Adrenal gland (tissue), 5 donors: ENCODE measurements around the gene SUN5.

Source experiments
- POLR2A ChIP-seq, 2 donors: fragments of 450-650 bp; IDR thresholded peaks; one replicate each; pipeline ENCODE4 v1.6.1; 2017; ENCODE audit warnings: antibody characterized with exemption in 2 of 2, mild to moderate bottlenecking in 2 of 2, moderate library complexity in 1 of 2
- TF ChIP-seq, protein P1 (sequence below), 6 experiments: fragments of 450-650 bp in 4 of 6; fragments of 200-600 bp in 2 of 6; sonication (generic) in 1 of 6; IDR thresholded peaks; 1 replicate in 5 of 6; 2 replicates in 1 of 6; pipeline versions ENCODE4 v1.5.1 to v1.8.0; 2016 to 2021; ENCODE audit warnings: antibody characterized with exemption in 6 of 6, mild to moderate bottlenecking in 2 of 6, moderate library complexity in 1 of 6
- donor health status: DM: no; HTN: no; CAD: no.

DNA sequence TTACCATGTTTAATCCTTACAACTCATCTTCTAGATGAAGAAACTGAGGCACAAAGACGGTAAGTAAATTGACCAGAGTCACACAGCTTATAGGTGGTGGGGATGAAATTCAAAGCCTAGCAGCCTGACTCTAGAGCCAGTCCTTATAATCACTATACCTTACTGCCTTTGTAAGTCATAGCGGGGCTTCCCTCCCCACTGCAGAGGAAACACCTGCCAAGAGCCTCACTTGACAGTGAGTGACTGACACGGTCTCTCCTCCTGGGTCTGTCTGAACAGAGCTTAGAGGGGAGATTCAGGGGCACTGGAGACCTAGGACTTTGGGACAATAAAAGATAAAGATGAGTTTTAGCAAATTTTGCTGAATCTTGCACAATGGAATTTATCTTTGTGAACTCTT lies 12.8 kb downstream of the SUN5 start:
- no peak for TF ChIP-seq POLR2A (IDR thresholded peaks at IDR 0.05)
- TF ChIP-seq, protein P1, sequence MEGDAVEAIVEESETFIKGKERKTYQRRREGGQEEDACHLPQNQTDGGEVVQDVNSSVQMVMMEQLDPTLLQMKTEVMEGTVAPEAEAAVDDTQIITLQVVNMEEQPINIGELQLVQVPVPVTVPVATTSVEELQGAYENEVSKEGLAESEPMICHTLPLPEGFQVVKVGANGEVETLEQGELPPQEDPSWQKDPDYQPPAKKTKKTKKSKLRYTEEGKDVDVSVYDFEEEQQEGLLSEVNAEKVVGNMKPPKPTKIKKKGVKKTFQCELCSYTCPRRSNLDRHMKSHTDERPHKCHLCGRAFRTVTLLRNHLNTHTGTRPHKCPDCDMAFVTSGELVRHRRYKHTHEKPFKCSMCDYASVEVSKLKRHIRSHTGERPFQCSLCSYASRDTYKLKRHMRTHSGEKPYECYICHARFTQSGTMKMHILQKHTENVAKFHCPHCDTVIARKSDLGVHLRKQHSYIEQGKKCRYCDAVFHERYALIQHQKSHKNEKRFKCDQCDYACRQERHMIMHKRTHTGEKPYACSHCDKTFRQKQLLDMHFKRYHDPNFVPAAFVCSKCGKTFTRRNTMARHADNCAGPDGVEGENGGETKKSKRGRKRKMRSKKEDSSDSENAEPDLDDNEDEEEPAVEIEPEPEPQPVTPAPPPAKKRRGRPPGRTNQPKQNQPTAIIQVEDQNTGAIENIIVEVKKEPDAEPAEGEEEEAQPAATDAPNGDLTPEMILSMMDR (IDR thresholded peaks at IDR 0.05): no peak
